GM19240 (cell line): ENCODE results near the gene NSMF.
A peak's percentile ranks its signal among the peaks of the same experiment; 100 is the strongest.
"Not testable (repeated sequence)": the region's sequence is repeated elsewhere in the genome, so short reads cannot be mapped to it uniquely, and the experiment has no call there.

Source experiments
- DNase-seq: peaks from one replicate; pipeline ENCODE4 v3.0.0; 2011; ENCODE audit warnings: low spot score; ENCODE audit not compliant: insufficient read length

NSMF gene

GRCh38 chr9:137415451-137415850 lies 43.7 kb downstream of the NSMF start:
- no peak for DNase-seq

- no peak for DNase-seq
Measured at GRCh38 chr9:137412431-137412830, 46.7 kb downstream of the NSMF start.

- DNase-seq, result peak; percentile 77
Measured at GRCh38 chr9:137411645-137412380, 47.3 kb downstream of the NSMF start.

- DNase-seq, result no peak
Measured at GRCh38 chr9:137411260-137411644, 47.9 kb downstream of the NSMF start.

GRCh38 chr9:137410891-137411249 lies 48.3 kb downstream of the NSMF start:
- no peak for DNase-seq

GRCh38 chr9:137410236-137410890 lies 48.8 kb downstream of the NSMF start:
- not testable (repeated sequence) for DNase-seq

GRCh38 chr9:137409515-137409914 lies 49.6 kb downstream of the NSMF start:
- DNase-seq, result no peak

GRCh38 chr9:137408651-137409405 lies 50.3 kb downstream of the NSMF start:
- DNase-seq, result no peak

GRCh38 chr9:137407590-137408300 lies 51.4 kb downstream of the NSMF start:
- DNase-seq, result no peak

- no peak for DNase-seq
Measured at GRCh38 chr9:137406876-137407589, 52.1 kb downstream of the NSMF start.

- no peak for DNase-seq
Measured at GRCh38 chr9:137406085-137406760, 52.9 kb downstream of the NSMF start.

- DNase-seq, result no peak
Measured at GRCh38 chr9:137405677-137406081, 53.5 kb downstream of the NSMF start.

GRCh38 chr9:137404961-137405567 lies 54.1 kb downstream of the NSMF start:
- no peak for DNase-seq

- DNase-seq, result no peak
Measured at GRCh38 chr9:137403269-137403668, 55.9 kb downstream of the NSMF start.

GRCh38 chr9:137402746-137403145 lies 56.4 kb downstream of the NSMF start:
- DNase-seq, result no peak

- DNase-seq, result no peak
Measured at GRCh38 chr9:137398561-137399468, 60.3 kb downstream of the NSMF start.

GRCh38 chr9:137397675-137398423 lies 61.3 kb downstream of the NSMF start:
- DNase-seq, result no peak
